ENCODE results near the gene SETD1B.
"Not testable (repeated sequence)": the region's sequence is repeated elsewhere in the genome, so short reads cannot be mapped to it uniquely, and the experiment has no call there.

SETD1B gene

GRCh38 chr12:121857322-121858246 lies 53.8 kb downstream of the SETD1B start:
- DNase-seq (ENCODE audit: low read depth, low spot score): no peak

- no peak for DNase-seq (ENCODE audit: low read depth, low spot score)
Measured at GRCh38 chr12:121858318-121858661, 54.5 kb downstream of the SETD1B start.

- DNase-seq (ENCODE audit: low read depth, low spot score): no peak
Measured at GRCh38 chr12:121858662-121859572, 55.1 kb downstream of the SETD1B start, which contains the start of gene HPD. Gene HPD, minus strand, starts transcription at chr12:121858859. Its CDS starts 36 bp downstream, at chr12:121858823.

- DNase-seq (ENCODE audit: low read depth, low spot score): no peak
Measured at GRCh38 chr12:121860257-121860656, 56.4 kb downstream of the SETD1B start.

- DNase-seq (ENCODE audit: low read depth, low spot score): not testable (repeated sequence)
Measured at GRCh38 chr12:121860699-121861098, 56.9 kb downstream of the SETD1B start.

GRCh38 chr12:121861636-121862254 lies 57.9 kb downstream of the SETD1B start:
- no peak for DNase-seq (ENCODE audit: low read depth, low spot score)

GRCh38 chr12:121866331-121866730 lies 62.5 kb downstream of the SETD1B start:
- DNase-seq (ENCODE audit: low read depth, low spot score): no peak

- DNase-seq (ENCODE audit: low read depth, low spot score): not testable (repeated sequence)
Measured at GRCh38 chr12:121869229-121869628, 65.4 kb downstream of the SETD1B start.

GRCh38 chr12:121871467-121871866 lies 67.7 kb downstream of the SETD1B start:
- DNase-seq (ENCODE audit: low read depth, low spot score): no peak

GRCh38 chr12:121872546-121873215 lies 68.9 kb downstream of the SETD1B start:
- no peak for DNase-seq (ENCODE audit: low read depth, low spot score)

GRCh38 chr12:121873216-121873569 lies 69.4 kb downstream of the SETD1B start:
- DNase-seq (ENCODE audit: low read depth, low spot score): no peak

- no peak for DNase-seq (ENCODE audit: low read depth, low spot score)
Measured at GRCh38 chr12:121874071-121874470, 70.3 kb downstream of the SETD1B start.

- DNase-seq (ENCODE audit: low read depth, low spot score): no peak
Measured at GRCh38 chr12:121875582-121875981, 71.8 kb downstream of the SETD1B start.

GRCh38 chr12:121876080-121876447 lies 72.3 kb downstream of the SETD1B start:
- not testable (repeated sequence) for DNase-seq (ENCODE audit: low read depth, low spot score)
